Natural killer cell (primary cell): ENCODE results near the gene STRC. TPM values are rescaled to one million over a fixed set of nuclear protein-coding genes. Genes with fewer than 3 reads are reported as not detected.
"Not testable (repeated sequence)": the region's sequence is repeated elsewhere in the genome, so short reads cannot be mapped to it uniquely, and the experiment has no call there.

ENCODE experiments used
- ATAC-seq, 3 donors: fragments of 150-1000 bp in 2 of 3; fragments of 200-7000 bp in 1 of 3; cut with Tn5 transposase; 1 replicate in 1 of 3; 2 replicates in 2 of 3; pipeline ENCODE4 v1.10.0; 2021; ENCODE audit warnings: mild to moderate bottlenecking in 2 of 3, moderate library complexity in 2 of 3
- DNase-seq, 2 donors: peaks; one replicate each; pipeline versions ENCODE4 v3.0.0 to v3.0.0-alpha.2; 2013 to 2021; ENCODE audit warnings: mixed read lengths in 1 of 2
- H3K27ac ChIP-seq: one replicate; pipeline ENCODE4 v1.5.1; 2013; ENCODE audit warnings: mild to moderate bottlenecking, low read length
- H3K27me3 ChIP-seq: one replicate; pipeline ENCODE4 v1.6.1; 2013; ENCODE audit warnings: low read length; ENCODE audit not compliant: control insufficient read depth, insufficient read depth
- H3K36me3 ChIP-seq: one replicate; pipeline ENCODE4 v1.6.1; 2013; ENCODE audit warnings: low read length; ENCODE audit not compliant: control insufficient read depth, insufficient read depth
- H3K4me1 ChIP-seq: one replicate; pipeline ENCODE4 v1.6.1; 2013; ENCODE audit warnings: low read length; ENCODE audit not compliant: control insufficient read depth, insufficient read depth
- H3K4me3 ChIP-seq: one replicate; pipeline ENCODE4 v1.5.1; 2013; ENCODE audit warnings: low read length
- H3K9me3 ChIP-seq: one replicate; pipeline ENCODE4 v1.6.1; 2013; ENCODE audit warnings: low read length; ENCODE audit not compliant: control insufficient read depth, insufficient read depth
- H3K27ac Mint-ChIP-seq, 2 donors: one replicate each; pipeline ENCODE4 v1.8.0; 2022; ENCODE audit warnings: mild to moderate bottlenecking in 2 of 2, mixed read lengths in 2 of 2, moderate library complexity in 1 of 2
- H3K27me3 Mint-ChIP-seq, 2 donors: one replicate each; pipeline ENCODE4 v1.8.0; 2022; ENCODE audit warnings: low read depth in 2 of 2, mixed read lengths in 2 of 2
- H3K36me3 Mint-ChIP-seq: one replicate; pipeline ENCODE4 v1.8.0; 2022; ENCODE audit warnings: mixed read lengths
- H3K4me1 Mint-ChIP-seq, 2 donors: one replicate each; pipeline ENCODE4 v1.8.0; 2022; ENCODE audit warnings: mixed read lengths in 2 of 2
- H3K4me3 Mint-ChIP-seq: one replicate; pipeline ENCODE4 v1.8.0; 2022; ENCODE audit warnings: mild to moderate bottlenecking, moderate library complexity, mixed read lengths
- H3K9me3 Mint-ChIP-seq, 2 donors: one replicate each; pipeline ENCODE4 v1.8.0; 2022; ENCODE audit warnings: mixed read lengths in 2 of 2
- WGBS: methylation state at CpG from one replicate; pipeline ENCODE4 v1.1.7; 2013; ENCODE audit warnings: missing lambda C conversion rate; ENCODE audit not compliant: insufficient coverage; 5-methylcytosine and 5-hydroxymethylcytosine counted together
- intact Hi-C: fragments of 100-400 bp; cut with micrococcal nuclease; formaldehyde crosslinking; loops from one replicate; pipeline ENCODE4 v1.14.2; 2022
- total RNA-seq, 4 donors: library from RNA; stranded (reverse); fragments of 120-200 nt in 1 of 4; gene quantifications; one replicate each; pipeline versions ENCODE4 v1.2.3 to v1.2.4, GENCODE V29; 2013 to 2022

STRC gene
- total RNA-seq, result 1 to 10 TPM; 1.2 to 2.2 (median 2.0) TPM
- 0.79 TPM for total RNA-seq (2013)

DNA sequence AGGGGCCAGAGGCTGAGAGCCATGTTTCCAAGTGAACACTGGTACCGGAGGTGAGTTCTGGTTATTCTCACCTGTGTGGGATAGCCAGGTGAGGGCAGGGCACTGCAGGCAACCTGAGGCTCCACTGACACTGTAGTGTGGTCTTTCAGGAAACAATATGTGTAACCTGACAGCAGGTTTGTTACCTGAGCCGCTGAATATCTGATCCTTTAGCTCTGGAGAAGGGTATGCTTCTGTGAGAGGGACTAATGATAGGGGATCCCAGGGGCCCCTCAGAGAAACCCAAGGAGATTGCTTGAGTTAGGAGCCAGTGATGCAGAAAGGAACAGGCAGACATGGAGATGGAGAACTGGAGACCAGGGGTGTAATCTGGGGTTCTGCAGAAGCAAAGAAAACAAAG is at the start of gene STRC:
TSS of gene STRC (minus strand) at position 101 of the 400 bp plus-strand sequence. CDS start at position 23, 78 bp downstream.
- H3K4me3 Mint-ChIP-seq, H3K4me3 ChIP-seq, H3K27ac ChIP-seq, H3K36me3 Mint-ChIP-seq, H3K27me3 ChIP-seq, H3K9me3 Mint-ChIP-seq, H3K27ac Mint-ChIP-seq, H3K4me1 Mint-ChIP-seq, ATAC-seq, intact Hi-C loops, H3K9me3 ChIP-seq, H3K27me3 Mint-ChIP-seq, DNase-seq, H3K36me3 ChIP-seq, H3K4me1 ChIP-seq: not testable (repeated sequence)
- WGBS, result no CpG with 5 or more reads among the region's 2 CpGs

DNA sequence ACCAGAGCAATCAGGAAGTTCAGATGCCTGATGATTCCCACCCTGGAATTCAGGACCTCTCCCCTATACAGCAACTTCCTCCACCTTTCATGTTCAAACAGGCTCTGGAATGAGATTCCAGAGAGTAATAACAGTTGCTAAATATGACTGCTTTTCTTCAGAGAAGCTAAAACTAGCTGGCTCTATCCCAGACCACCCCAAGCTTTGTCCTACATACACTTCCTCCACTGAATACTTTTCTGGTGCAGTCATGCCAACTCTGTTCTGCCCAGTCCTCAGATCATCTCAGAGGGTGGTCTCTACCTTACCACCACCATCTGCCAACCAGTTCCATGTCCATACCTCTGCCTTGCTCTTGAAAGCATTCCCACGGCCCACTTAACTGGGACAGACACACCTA is 47.6 kb upstream of the STRC start:
- H3K27ac Mint-ChIP-seq, H3K4me1 ChIP-seq, H3K4me3 ChIP-seq, H3K4me1 Mint-ChIP-seq, H3K27ac ChIP-seq, DNase-seq, H3K9me3 ChIP-seq, H3K4me3 Mint-ChIP-seq, H3K36me3 Mint-ChIP-seq, H3K27me3 ChIP-seq, H3K27me3 Mint-ChIP-seq, H3K9me3 Mint-ChIP-seq, H3K36me3 ChIP-seq, intact Hi-C loops, ATAC-seq: not testable (repeated sequence)
- no CpG with 5 or more reads among the region's 1 CpG for WGBS

DNA sequence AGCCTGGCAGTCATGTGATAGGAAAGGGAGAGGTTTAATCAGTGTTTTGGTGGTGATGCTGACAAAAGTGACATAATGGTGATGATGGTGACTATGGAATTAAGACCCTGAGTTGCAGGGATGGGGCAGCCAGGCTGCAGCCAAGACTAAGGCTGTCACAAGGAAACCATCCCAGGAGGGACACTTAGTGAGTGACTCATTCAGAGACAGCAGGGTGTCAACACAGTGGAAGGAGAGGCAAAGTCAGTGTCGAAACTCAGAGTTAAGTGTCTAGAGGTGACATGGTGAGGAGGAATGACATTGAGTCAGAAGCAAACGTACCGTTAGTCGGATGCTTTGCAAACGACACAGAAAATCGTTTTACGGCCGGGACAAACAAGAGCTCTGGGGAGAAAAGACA is 44.7 kb upstream of the STRC start:
- H3K27ac Mint-ChIP-seq, H3K4me3 Mint-ChIP-seq, DNase-seq, ATAC-seq, H3K9me3 Mint-ChIP-seq, H3K9me3 ChIP-seq, H3K4me3 ChIP-seq, H3K27me3 ChIP-seq, intact Hi-C loops, H3K27me3 Mint-ChIP-seq, H3K36me3 Mint-ChIP-seq, H3K4me1 Mint-ChIP-seq, H3K4me1 ChIP-seq, H3K36me3 ChIP-seq, H3K27ac ChIP-seq: not testable (repeated sequence)
- no CpG with 5 or more reads among the region's 8 CpGs for WGBS

DNA sequence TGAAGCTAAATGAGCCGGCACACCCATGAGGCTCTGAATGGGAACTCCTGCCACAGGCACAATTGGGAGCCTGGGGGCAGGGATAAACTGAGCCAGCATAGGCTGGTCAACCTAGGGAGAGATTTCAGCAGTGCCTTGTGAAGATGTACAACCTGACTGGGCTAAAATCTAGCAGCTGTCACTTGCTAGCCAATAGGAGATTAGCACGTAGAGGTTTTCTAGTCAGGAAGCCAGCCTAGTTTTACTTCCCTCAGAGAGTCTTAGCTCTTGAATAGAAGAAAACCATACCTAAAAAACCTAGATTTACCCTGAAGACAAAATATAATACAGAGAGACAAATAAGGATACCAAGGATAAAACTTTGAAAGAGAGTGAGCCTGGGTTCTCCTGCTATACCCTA is 43.7 kb upstream of the STRC start:
- H3K9me3 Mint-ChIP-seq, H3K27ac ChIP-seq, H3K4me3 Mint-ChIP-seq, intact Hi-C loops, DNase-seq, H3K4me1 ChIP-seq, H3K27me3 ChIP-seq, H3K36me3 Mint-ChIP-seq, H3K36me3 ChIP-seq, H3K27me3 Mint-ChIP-seq, ATAC-seq, H3K4me3 ChIP-seq, H3K4me1 Mint-ChIP-seq, H3K27ac Mint-ChIP-seq, H3K9me3 ChIP-seq: not testable (repeated sequence)
- no CpG with 5 or more reads among the region's 2 CpGs for WGBS

DNA sequence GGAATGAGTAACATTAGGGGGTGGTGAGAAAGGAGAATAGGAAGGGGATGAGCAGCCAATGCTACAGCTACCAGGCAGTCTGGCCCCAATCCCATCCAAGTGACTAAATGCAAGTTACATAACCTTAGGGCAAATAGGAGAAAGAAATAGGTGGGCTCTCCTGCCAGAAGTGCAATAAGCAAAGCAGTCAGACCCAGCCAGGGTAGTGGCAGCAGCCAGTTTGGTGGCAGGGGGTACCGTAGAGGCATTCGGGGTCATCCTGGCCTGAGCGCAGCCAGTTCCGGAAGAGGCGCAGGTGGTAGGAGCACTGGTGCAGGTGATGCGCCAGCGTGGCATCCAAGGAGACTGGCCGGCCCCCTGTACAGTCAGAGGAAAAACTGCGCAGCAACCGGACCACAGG is 41.1 kb upstream of the STRC start:
- H3K27ac Mint-ChIP-seq, H3K27me3 ChIP-seq, H3K9me3 Mint-ChIP-seq, intact Hi-C loops, H3K4me3 ChIP-seq, H3K4me1 ChIP-seq, H3K4me3 Mint-ChIP-seq, H3K4me1 Mint-ChIP-seq, H3K36me3 Mint-ChIP-seq, H3K27ac ChIP-seq, H3K36me3 ChIP-seq, DNase-seq, H3K9me3 ChIP-seq, H3K27me3 Mint-ChIP-seq, ATAC-seq: not testable (repeated sequence)
- WGBS, result no CpG with 5 or more reads among the region's 10 CpGs

DNA sequence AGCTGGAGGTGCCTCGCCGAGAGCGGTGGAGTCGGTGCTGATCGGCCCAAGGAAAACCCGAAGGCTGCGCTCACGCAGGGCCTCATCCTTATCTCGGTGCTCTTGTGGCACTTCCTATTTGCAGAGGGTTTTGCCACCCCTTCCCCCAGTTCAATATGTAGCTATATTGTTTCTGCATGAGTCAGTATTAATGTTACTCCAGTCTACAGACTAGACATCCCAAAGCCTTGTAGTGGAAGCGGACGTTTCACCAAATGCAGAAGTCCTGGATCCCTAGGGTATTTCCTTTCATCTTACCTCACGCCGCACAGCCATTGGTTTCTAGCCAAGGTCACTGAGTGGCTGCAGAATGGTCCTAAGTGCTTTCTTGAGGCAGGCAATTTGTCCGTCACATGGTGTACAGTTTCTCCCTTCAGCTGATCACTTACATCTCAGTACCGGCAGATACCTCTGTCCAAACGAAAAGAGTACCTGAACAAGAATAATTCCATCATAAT is 30.9 kb upstream of the STRC start:
- H3K9me3 ChIP-seq, H3K27me3 Mint-ChIP-seq, H3K36me3 ChIP-seq, H3K4me1 ChIP-seq, H3K27me3 ChIP-seq, H3K4me3 Mint-ChIP-seq, H3K4me3 ChIP-seq, H3K4me1 Mint-ChIP-seq, H3K27ac Mint-ChIP-seq, H3K9me3 Mint-ChIP-seq, H3K27ac ChIP-seq, DNase-seq, intact Hi-C loops, H3K36me3 Mint-ChIP-seq: not testable (repeated sequence)
- peak in 2 of 3 donors; percentile 59 to 80 for ATAC-seq
- 93% methylated on average over 16 of the region's 16 CpGs for WGBS
